Thoracic aorta (tissue), 2 donors: ENCODE results near the gene ECE1. TPM values are rescaled to one million over a fixed set of nuclear protein-coding genes. Genes with fewer than 3 reads are reported as not detected.

Experiments
- ATAC-seq: fragments of 150-250 bp; one replicate; pipeline ENCODE4 v1.8.0; 2017; ENCODE audit warnings: low read depth; ENCODE audit not compliant: insufficient number of reproducible peaks, low FRiP score
- DNase-seq: peaks from one replicate; pipeline ENCODE4 v3.0.0-alpha.2; 2020; ENCODE audit warnings: low spot score
- H3K27ac ChIP-seq, 2 donors: fragments of 200-600 bp; sonication (generic); 1 replicate in 1 of 2; 2 replicates in 1 of 2; pipeline ENCODE4 v1.5.1; 2016; ENCODE audit warnings: mild to moderate bottlenecking in 2 of 2, moderate library complexity in 2 of 2
- H3K27me3 ChIP-seq: fragments of 200-600 bp; sonication (generic); replicated peaks from 2 replicates; pipeline ENCODE4 v1.6.0; 2016; ENCODE audit warnings: mild to moderate bottlenecking; ENCODE audit not compliant: insufficient read depth
- H3K36me3 ChIP-seq: fragments of 200-600 bp; sonication (generic); one replicate; pipeline ENCODE4 v1.5.1; 2016
- H3K4me1 ChIP-seq, 2 donors: fragments of 200-600 bp; sonication (generic); 1 replicate in 1 of 2; 2 replicates in 1 of 2; pipeline versions ENCODE4 v1.5.1 to v1.6.0; 2016; ENCODE audit warnings: low read depth in 2 of 2, mild to moderate bottlenecking in 1 of 2; ENCODE audit not compliant: control insufficient read depth in 1 of 2
- H3K4me3 ChIP-seq: fragments of 200-600 bp; sonication (generic); 2 replicates; pipeline ENCODE4 v1.5.1; 2016; ENCODE audit warnings: mild to moderate bottlenecking
- H3K9me3 ChIP-seq: fragments of 200-600 bp; sonication (generic); 2 replicates; pipeline ENCODE4 v1.5.1; 2016
- CTCF ChIP-seq: fragments of 200-600 bp; sonication (generic); IDR thresholded peaks from one replicate; pipeline ENCODE4 v1.5.1; 2019; ENCODE audit warnings: antibody characterized with exemption
- total RNA-seq, 2 donors: library from RNA; depleted of rRNA; stranded (reverse); fragments of >200 nt; gene quantifications; one replicate each; pipeline versions ENCODE4 v1.1.0 to v1.2.3, GENCODE V29; 2016

Gene ECE1
- total RNA-seq, 2 donors from 2014 or later: 103 to 124 TPM

- DNase-seq: no peak
- TF ChIP-seq CTCF: no peak
- H3K27me3 ChIP-seq: no peaks in the 10 kb centered on the region
- no peaks in the 10 kb centered on the region for H3K9me3 ChIP-seq
- ATAC-seq: no peak
- peak overlapping the region; percentile 21 for H3K4me3 ChIP-seq
- H3K36me3 ChIP-seq: no peaks in the 10 kb centered on the region
- peak overlapping the region; percentile 87 to 92 for H3K27ac ChIP-seq
- peaks cover 45 to 61% of the 10 kb centered on the region in 2 donors for H3K4me1 ChIP-seq
These were observed 11.9 kb downstream of the ECE1 start for GRCh38 chr1:21278208-21278859.

- no peak for DNase-seq
- no peaks in the 10 kb centered on the region for H3K27me3 ChIP-seq
- H3K27ac ChIP-seq: peak overlapping the region in 1 of 2 donors; percentile 92
- TF ChIP-seq CTCF: no peak
- peaks cover 6% of the 10 kb centered on the region for H3K36me3 ChIP-seq
- ATAC-seq: no peak
- no peak overlapping the region for H3K4me3 ChIP-seq
- no peaks in the 10 kb centered on the region for H3K9me3 ChIP-seq
- H3K4me1 ChIP-seq: peaks cover 45 to 61% of the 10 kb centered on the region in 2 donors
These were observed 13.1 kb downstream of the ECE1 start for GRCh38 chr1:21277180-21277579.

- Histone ChIP-seq H3K9me3 (no peaks in the 10 kb centered on the region), H3K27ac (no peak overlapping the region), H3K4me1 (peaks cover 21 to 58% of the 10 kb centered on the region in 2 donors), H3K27me3 (no peaks in the 10 kb centered on the region), H3K4me3 (no peak overlapping the region), H3K36me3 (peaks cover 34% of the 10 kb centered on the region)
- no peak for ATAC-seq
- no peak for DNase-seq
- TF ChIP-seq CTCF: no peak
These were observed 17.7 kb downstream of the ECE1 start for GRCh38 chr1:21272540-21272939.

- H3K4me1 ChIP-seq: peaks cover 14 to 57% of the 10 kb centered on the region in 2 donors
- no peak overlapping the region for H3K27ac ChIP-seq
- DNase-seq: no peak
- H3K36me3 ChIP-seq: peaks cover 36% of the 10 kb centered on the region
- H3K4me3 ChIP-seq: no peak overlapping the region
- H3K9me3 ChIP-seq: no peaks in the 10 kb centered on the region
- no peak for ATAC-seq
- TF ChIP-seq CTCF: no peak
- H3K27me3 ChIP-seq: no peaks in the 10 kb centered on the region
These were observed 18.7 kb downstream of the ECE1 start for GRCh38 chr1:21271550-21271949.

- Histone ChIP-seq H3K27ac (peak overlapping the region; percentile 8 to 61), H3K9me3 (no peaks in the 10 kb centered on the region), H3K4me3 (no peak overlapping the region), H3K36me3 (peaks cover 36% of the 10 kb centered on the region), H3K4me1 (peaks cover 14 to 67% of the 10 kb centered on the region in 2 donors), H3K27me3 (no peaks in the 10 kb centered on the region)
- ATAC-seq (no peak), DNase-seq (no peak)
- peak; percentile 83 for TF ChIP-seq CTCF
These were observed 20.1 kb downstream of the ECE1 start for GRCh38 chr1:21270086-21270689.
